NCI-H345 (cell line): ENCODE data around the gene DGKG.

ENCODE experiments used
- DNase-seq: peaks from one replicate; lab custom pipeline; 2025; lab: John Stamatoyannopoulos, UW

The DGKG gene

DNA sequence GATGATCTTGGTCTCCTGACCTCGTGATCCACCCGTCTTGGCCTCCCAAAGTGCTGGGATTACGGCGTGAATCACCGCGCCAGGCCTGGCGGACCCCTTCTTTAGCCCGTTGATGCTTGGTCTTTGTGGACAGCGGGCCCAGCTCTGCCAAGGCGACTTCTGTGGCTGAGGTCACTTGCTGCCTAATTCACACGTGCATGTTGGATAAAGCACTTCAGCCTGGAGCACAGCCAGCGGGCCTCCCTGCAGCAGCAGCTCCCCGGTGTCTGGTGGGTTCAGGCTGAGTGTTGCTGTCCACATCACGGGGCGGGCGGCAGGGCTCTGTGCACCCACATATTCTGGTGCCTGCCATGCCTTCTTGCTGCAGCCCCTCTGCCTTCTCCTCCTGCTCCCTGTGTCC, 88.4 kb downstream of the DGKG start:
- no peak for DNase-seq

DNA sequence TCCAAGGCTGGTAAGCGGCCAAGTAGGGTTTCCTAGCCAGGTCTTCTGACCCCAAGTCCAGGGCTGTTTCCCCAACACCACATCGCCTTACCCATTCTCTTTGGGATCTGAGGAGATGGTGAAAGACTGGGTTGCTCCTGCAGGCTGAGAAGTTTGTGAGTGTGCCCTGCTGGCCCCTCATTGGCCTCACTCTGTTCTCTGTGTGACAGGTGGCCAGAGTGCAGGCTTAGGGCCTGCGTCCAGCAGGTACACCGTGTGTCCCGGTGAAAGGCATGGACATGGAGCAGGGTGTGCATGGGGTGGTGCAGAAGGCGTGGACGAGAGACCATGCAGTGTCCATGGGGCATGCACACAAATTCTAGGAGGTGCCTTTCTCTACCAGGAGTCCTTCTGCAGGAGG, 91.3 kb downstream of the DGKG start:
- DNase-seq = no peak

DNA sequence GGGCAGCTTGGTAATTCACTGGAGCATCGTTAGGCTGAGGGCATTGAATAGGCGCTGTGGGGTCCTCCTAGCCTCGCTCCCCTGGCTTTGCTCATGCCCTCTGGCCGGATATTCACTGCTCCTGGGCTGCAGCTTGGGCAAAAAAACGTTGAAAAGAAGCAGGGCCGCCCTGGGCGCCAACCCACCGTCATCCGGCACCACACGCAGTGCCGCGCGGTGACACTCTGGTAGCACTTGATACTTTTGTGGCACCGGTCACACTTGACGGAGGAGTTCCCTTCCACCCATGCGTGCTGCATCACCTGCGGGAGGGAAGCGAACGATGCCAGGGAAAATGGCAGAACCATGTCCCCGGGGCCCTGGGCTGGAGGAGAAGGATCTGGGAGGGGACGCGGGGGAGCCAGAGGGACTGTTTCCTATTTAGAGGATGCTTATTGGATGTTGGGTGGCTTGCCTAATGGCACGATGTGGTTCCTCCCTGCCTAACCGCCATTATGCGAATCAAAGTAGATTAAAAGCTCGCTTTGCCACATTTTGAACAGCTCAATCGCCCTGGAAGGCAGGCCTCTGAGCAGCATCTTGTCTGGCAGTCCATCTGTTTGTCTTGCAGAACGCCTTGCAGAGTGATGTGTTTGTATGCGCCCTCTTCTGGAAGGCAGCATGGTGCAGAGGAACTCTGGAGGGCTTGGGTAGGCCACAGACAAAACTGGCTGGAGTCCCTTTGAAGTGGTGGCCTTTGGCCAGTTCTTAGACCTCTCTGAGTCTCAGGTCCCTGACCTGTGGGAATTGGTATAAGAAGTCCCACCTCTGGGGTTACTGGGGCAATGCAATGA, 93.2 kb downstream of the DGKG start:
- DNase-seq = no peak

DNA sequence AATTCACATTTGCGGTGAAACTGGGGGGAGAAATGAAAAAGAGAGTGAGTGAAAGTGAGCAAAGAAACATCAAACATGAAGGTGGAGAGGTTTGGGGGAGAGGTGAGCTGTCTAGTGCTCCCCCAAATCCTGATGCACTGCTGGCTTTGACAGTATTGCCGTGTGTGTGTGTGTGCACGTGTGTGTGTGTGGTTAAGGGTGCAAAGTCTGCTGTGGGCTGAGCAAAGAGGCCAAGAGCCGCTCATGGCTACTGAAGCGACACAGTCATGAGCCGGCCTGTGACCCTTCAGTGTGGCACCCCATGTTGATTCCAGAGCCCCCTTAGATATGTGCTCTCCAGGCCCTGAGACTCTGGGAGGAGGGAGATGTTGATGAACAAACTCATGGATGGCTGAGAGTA, 94.3 kb downstream of the DGKG start:
- DNase-seq = no peak

DNA sequence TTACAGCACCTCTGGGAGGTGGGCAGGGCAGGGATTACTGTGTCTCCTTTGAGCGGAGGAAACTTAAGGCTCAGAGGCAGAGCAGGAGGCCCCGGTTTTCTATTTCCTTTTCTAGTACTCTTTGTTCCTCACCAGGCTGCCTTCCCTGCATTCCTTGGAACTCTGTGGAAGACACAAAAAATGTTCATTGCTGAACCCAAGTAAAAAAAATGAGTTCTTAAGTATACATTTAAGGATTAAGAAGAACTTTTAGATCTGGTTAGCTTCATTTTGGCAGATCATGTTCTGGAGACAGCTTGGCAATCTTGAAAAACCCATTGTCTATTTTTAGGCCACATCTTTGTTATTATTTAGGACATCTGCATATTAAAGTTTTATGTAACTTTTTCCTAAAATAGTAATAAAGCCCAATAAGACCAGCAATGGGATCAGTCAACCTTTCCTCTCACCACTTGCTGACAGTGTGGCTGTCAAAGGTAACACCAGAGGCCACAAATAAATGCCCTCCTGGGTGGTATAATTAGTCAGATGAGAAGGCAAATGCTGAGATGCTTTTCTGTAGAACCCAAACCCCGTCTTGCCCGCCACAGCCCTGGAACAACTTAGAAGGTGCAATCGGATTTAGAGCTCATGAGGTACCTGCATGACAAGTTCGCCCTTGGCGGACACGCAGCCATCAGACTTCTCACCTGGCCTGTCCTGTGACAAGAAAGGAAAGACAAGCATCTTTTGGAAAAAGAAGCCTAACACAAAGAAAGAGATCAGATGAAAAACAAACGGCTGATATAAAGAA, 97.2 kb downstream of the DGKG start:
- DNase-seq = no peak

DNA sequence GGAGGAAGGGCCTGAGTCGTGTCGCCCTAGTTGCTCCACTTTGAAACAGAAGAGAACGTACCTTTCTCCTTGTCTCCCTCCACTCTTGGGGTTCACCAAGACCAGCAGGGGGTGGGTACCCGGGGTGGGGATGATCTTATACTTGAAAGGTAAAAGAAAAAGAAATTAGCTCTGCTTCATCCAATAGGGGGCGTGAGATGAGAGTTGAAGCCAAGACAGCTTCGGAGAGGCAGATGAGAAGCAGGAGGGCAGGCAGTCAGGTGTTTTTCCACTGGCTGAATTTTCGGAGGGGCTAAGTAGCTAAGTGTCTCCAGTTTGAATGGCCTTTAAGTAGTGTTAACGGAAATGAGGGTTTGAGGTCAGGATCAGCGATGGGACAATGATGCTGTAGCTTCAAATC, 100.4 kb downstream of the DGKG start:
- no peak for DNase-seq

DNA sequence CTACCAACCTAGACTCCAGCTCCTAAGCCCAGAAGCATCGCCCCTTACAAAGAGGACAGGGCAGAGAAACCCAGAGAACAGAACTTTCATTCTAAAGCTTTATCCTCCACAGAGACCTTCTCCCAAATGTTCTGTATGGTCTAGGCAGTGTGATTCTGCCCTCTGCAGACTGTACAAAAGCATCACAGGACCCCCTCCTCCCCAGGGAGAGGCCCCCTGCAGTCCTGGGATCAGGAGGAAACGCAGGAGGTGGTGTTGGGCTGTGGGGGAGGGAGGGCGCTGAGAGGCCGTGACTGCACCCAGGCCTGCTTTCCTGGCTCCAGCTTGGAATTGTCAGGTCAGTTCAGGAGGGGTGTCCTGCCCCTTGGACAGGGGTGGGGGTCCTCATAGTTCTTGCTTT, 101.3 kb downstream of the DGKG start:
- no peak for DNase-seq

DNA sequence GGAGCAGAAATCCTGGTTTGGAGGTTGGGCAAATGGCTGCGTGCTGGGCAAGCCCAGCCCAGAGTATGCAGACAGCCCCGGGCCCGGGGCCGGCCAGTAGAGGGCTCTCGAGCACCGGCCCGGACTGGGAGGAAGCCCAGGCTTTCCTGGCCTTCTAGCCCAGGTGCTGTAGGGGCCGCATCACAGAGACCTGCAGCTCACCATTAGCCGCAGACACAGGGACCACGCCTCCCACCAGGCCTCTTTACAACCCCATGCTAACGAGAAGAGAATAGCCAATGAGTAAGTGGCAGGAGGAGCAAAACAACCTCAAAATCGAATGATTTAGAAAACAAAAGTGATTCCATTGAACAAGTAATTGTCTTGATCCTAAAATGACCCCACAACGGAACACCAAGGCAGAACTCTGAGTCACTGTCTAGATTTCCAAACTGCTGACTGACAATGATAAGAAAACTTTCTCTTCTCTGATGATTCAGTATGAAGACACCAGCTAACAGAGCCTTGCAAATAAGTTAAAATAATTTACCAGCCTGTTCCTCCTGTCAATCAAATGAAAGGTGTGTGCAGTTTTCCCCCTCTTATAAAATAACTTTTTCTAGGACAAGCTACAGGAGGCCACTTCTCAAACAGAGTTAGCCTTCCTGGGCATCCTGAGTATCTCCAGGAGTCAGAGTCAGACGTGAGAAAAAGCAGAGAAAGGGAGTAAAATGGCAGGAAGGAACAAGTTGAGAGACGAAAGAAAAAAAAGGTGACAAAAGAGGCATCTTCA, 102.2 kb downstream of the DGKG start:
- DNase-seq = peak; percentile 48

DNA sequence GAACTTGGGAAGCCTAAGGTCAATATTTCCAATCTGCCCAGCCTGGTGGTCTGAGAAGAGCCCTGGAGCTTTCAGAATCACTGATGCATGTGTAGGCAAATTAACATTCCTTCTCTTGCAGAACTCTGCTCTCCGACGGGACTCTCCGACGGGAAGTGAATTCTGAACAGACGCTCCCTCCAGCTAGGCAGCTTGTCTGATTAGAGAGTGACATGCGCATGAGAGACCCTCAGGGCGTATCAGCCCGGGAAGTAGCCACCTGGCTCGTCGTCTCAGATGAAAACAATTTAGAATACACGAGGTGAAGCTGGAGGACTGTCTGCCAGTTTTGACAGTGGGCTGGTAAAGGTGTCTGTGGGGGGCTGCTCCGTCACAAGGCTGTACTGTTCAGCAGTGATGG, 103.1 kb downstream of the DGKG start:
- DNase-seq = no peak

DNA sequence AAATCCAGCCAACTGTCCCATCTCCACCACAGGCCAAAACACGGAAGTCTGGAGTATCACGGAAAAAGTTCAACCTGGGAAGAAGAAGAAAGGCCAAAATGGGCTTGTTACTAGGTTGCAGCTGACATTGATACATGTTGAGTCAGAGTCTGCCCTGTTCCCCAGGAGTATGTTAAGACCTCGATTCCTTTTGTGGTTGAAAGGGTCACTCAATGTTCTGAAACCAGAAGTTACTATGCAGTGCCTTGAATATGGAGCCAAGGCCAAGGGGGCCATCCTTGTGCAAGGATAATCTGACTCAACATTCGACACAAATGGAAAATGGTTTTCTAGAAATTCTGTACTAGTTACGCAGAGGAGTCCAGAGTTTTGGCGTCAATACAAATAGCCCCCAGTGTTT, 104.2 kb downstream of the DGKG start:
- DNase-seq = no peak

DNA sequence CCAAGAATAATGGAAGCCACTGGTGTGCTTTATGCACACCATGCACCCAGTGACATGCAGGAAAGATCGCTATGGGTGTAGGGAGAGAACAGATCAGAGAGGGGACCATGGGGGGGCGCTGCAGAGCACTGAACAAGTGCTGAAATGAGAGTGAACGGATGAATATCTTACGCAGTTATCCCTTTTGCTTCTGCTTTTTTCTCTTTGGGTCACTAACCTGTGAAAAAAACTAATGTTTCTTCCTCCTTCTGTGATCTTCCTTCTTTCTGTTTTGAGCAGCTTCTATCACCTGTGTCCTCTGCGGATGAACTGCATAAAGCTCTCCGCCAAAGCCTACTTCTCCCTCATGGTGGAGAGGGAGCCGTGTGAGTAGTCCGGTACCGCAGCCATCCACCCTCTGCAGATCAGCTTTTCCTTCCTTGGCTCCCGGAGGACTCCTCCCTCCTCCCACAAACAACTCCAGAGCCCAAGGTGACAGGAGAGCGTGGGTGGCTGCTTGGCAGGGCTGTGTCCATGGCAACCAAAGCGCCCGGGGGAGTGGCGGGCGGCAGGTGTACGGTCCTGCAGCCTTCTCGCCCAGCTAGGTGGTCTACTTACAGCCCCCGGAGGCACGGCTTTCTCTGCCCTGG, 106.2 kb downstream of the DGKG start:
- DNase-seq = no peak

DNA sequence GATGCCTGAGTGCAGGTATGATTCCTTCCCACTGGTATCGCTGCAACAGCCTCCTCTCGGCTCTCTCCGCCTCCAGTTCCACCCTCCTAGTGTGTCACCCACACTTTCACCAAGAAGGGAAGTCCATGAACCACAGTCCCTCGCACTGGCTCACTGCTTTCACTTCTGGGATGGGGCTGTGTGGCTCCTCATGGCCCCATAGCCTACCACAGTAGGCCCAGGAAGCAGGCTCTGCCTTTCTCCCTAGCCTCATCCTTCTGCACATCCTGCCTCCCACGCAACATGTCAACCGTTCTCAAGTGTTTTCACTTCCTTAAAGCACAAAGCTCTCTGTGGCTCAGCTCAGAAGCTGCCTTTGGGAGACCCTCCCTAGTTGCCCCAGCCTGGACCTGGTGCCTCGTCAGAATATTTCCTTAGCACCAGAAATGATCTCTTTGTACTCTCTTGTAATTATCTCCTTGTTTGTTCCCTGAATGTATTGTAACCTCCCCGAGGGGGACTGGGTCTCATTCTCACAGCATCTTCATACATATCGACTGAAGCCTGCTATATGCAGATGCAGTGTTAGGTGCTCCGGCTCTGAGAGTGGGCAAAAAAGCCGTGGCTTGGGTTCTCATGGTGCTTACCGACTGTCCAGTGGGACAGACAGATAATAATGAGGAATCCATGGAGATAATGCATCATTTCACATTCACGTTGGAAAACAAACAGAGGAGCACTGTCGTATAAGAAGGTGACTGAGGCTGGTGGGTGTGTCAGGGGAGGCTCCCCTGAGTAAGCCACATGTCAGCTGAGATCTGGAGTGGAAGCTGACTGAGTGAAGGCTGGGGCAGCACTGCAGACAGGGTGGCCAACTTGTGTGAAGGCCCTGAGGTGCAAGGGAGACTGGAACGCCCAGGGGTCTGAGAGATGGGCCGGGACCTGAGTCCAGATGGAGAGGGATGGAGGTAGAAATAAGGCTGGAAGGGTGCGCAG, 107.1 kb downstream of the DGKG start:
- no peak for DNase-seq

DNA sequence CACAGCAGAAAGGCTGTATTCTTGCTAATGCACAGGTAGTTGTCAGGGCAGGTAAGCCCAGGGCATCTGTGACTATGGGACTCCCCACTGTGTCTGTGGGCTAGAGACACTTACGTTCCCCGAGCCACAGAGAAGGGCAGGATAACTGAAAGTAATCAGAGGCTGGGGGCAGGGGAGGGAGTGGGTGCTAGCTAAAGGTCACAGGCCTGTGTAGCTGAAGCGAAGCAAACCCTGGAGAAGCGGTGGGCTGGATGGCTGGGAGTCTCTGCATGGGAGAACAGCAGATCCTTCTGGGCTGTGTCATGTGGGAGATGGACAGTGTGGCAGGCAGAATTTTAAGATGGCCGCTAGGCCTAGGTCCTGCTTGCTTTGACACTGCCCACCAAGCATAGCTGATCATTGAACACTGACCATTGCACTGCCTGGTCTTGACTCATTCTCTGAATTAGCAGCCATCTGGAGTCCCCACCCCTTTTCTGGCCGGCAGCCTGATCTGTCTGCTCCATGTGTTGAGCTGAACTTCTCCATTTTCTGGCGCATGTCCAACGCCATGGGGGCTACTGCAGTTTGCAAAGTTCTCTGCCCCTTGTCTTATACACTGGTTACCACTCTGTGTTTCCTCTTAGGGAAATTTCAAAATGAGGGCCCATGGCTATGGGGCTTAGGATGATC, 110.0 kb downstream of the DGKG start:
- no peak for DNase-seq

DNA sequence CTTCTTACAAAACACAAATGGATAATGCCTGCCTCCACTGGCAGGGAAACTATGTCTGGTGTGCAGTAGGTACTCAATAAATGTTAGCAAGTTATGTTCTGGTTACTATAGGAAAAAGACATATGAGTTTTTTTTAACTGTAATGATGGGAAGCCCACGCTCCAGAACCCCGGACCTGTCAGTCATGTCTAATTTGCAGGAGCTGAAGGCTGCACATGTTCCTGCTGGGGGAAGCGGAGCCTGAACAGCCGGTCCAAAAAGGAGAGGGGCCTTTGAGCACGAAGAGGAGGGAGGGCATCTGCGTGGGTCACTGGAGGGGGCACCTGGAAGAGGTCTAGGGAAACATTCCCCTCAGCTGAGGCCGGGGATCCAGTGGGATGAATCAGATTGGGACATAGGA, 113.2 kb downstream of the DGKG start:
- DNase-seq = no peak

DNA sequence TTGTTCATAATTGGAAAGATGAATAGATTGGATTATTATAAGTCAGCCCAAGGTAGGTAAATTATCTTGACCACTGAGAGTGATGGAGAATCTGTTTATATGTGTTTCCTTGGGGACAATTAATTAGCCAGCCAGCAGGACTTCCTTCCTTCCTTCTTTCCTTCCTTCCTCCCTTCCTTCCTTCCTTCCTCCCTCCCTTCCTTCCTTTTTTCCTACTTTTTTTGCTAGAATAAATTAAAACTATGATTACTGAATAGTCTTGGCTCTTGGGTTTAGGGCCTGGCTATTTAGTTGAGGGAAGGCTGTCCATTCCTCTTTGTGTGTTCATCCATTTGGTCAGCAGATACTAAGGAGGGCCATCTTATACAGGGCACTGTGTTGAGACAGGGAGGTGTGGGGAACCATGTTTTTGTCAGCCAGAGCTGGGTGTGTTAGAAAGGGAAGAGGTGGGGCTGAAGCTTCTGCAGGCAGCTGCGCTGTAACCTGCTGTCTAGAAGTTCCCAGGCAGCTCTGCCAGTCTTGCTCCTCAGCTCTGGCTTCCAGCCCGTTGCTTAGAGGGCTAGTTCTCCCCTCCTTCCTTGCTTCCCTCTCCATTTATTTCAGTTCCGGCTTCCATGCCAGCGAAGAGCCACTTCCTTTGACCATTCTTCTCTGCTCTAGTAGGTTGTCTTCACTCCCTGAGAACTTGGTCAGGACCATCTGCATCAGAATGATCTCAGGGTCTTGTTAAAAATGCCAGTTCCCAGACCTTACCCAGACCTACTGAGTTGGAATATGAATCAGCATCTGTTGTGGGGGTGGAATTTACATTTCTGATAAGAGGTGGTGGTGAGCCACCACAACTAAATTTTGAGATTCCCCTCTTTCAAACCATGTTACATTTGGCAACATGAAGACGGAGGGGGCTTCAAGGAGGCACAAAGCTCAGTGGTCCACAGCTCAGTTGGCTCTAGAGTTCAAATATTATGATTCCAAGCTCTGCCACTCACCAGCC, 113.9 kb downstream of the DGKG start:
- DNase-seq = no peak

DNA sequence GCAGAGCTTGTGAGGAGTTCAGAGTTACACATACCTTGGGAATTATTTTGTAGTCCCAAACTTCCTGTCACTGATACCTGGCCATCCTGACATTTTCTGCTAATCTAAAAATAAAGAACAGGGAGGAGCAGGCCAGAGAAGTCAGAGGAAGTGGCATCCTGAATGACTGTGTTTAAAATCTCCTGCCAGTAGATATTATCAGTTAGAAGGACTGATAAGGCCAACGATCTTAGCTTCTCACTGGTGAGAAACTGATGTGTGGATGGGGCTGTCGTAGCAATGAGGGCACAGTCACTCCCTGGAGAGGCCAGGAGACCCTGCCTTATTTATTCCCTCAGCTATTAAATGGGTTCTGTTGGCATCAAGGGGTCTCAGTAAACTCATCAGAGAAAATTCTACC, 115.1 kb downstream of the DGKG start:
- DNase-seq = no peak

DNA sequence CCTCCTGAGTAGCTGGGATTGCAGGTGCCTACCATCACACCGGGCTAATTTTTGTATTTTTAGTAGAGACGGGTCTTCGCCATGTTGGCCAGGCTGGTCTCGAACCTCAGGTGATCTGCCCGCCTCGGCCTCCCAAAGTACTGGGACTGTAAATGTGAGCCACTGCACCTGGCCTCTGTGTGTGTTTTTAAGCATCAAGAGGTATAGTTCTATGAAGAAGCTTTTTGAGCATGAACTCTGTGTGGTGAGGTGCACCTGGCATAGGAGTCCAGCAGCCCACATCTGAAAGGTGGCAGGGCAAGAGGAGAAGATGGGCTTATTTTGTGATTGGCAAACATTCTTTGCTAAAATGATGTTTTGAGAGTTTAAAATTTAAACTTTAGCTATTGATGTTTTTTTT, 118.0 kb downstream of the DGKG start:
- no peak for DNase-seq

DNA sequence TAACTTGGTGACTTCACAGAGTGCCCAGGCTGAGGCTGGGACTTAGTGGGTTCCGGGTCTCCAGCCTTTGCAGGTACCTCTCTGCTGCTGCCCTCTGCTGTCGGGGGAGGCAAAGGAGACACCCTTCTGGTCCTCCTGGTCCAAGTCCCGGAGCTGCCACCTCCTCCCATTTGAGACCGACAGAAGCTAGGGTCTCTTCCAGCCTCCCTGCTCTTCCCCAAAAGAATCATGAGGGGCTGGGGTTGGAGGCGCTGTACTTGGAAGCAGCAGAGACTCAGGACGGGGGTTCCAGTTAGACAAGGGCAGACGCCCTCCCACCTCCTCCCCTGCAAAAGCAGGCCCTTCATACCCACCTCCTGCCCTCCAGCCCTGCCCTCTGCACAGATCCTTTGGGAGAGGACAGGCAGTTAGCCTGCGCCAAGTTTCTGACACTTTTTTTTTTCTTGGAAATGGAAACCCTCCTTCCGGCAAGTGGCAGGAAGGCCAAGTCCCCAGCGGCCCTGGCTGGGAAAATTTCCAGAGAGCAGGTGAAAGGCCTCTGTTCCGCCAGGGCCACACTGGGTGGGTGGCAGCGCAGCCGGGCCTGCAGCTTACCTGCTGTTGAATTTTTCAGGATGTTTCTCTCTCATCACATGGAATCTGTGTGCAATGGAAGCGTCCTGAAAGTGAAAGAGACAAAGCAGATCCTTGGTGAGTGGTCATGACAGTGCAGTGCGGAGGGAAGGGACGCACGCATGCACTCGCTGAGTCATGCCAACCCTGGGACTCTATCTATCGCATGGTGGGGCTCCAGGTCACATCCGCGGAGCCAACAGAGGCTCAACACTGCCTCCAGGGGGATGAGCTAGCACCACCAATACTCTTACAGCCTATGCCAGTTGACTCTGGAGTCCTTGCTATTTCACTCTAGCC, 119.9 kb downstream of the DGKG start:
- DNase-seq = peak; percentile 13
